HG02884 (cell line): ENCODE measurements around the gene INPP5A.

Source experiments
- ATAC-seq: cut with Tn5 transposase; IDR thresholded peaks from one replicate; pipeline ENCODE4 v1.9.1; 2021; ENCODE audit warnings: mild to moderate bottlenecking, moderate library complexity; ENCODE audit not compliant: unreplicated experiment

The INPP5A gene

GRCh38 chr10:132534391-132535064, 3.1 kb upstream of the INPP5A start:
- no peak for ATAC-seq

- no peak for ATAC-seq
Observed at GRCh38 chr10:132535065-132535651, 2.4 kb upstream of the INPP5A start.

- ATAC-seq: no peak
Observed at GRCh38 chr10:132536241-132536876, 1.2 kb upstream of the INPP5A start.

- peak; percentile 87 for ATAC-seq
Observed at GRCh38 chr10:132536877-132537683, 507 bp upstream of the INPP5A start.

GRCh38 chr10:132538031-132538789, 623 bp downstream of the INPP5A start:
- no peak for ATAC-seq

GRCh38 chr10:132538790-132539421, 1.3 kb downstream of the INPP5A start:
- ATAC-seq: no peak

- no peak for ATAC-seq
Observed at GRCh38 chr10:132539431-132539839, 1.8 kb downstream of the INPP5A start.

GRCh38 chr10:132539894-132540293, 2.3 kb downstream of the INPP5A start:
- no peak for ATAC-seq

- ATAC-seq: no peak
Observed at GRCh38 chr10:132540456-132540855, 2.9 kb downstream of the INPP5A start.

- ATAC-seq: no peak
Observed at GRCh38 chr10:132541129-132541528, 3.5 kb downstream of the INPP5A start.

GRCh38 chr10:132541601-132542011, 4.0 kb downstream of the INPP5A start:
- no peak for ATAC-seq

GRCh38 chr10:132542086-132542775, 4.6 kb downstream of the INPP5A start:
- ATAC-seq: no peak

GRCh38 chr10:132542819-132543218, 5.2 kb downstream of the INPP5A start:
- no peak for ATAC-seq

GRCh38 chr10:132543916-132544743, 6.5 kb downstream of the INPP5A start:
- no peak for ATAC-seq

GRCh38 chr10:132544744-132545658, 7.4 kb downstream of the INPP5A start:
- no peak for ATAC-seq

- ATAC-seq: no peak
Observed at GRCh38 chr10:132545659-132546367, 8.2 kb downstream of the INPP5A start.
